Uterus (tissue), 4 donors: ENCODE data around the gene LEKR1. TPM values are rescaled to one million over a fixed set of nuclear protein-coding genes. Genes with fewer than 3 reads are reported as not detected.

ENCODE experiments used
- DNase-seq, 2 donors: peaks; one replicate each; pipeline ENCODE4 v3.0.0-alpha.2; 2019 to 2020
- H3K27ac ChIP-seq, 2 donors: fragments of 200-600 bp; sonication (generic); 1 replicate in 1 of 2; 2 replicates in 1 of 2; pipeline ENCODE4 v1.5.1; 2016 to 2018
- H3K27me3 ChIP-seq, 2 donors: fragments of 200-600 bp; sonication (generic); one replicate each; pipeline ENCODE4 v1.5.1; 2018 to 2019; ENCODE audit warnings: control low read depth in 1 of 2
- H3K36me3 ChIP-seq, 2 donors: fragments of 200-600 bp; sonication (generic); one replicate each; pipeline ENCODE4 v1.5.1; 2019; ENCODE audit warnings: control low read depth in 1 of 2
- H3K4me1 ChIP-seq, 2 donors: fragments of 200-600 bp; sonication (generic); one replicate each; pipeline ENCODE4 v1.5.1; 2018 to 2019; ENCODE audit warnings: control low read depth in 1 of 2
- H3K4me3 ChIP-seq, 2 donors: fragments of 200-600 bp; sonication (generic); 1 replicate in 1 of 2; 2 replicates in 1 of 2; pipeline ENCODE4 v1.5.1; 2018 to 2019; ENCODE audit warnings: mild to moderate bottlenecking in 1 of 2
- H3K9me3 ChIP-seq, 2 donors: fragments of 200-600 bp; sonication (generic); one replicate each; pipeline ENCODE4 v1.5.1; 2019; ENCODE audit warnings: control low read depth in 1 of 2
- POLR2A ChIP-seq, 2 donors: fragments of 450-650 bp; IDR thresholded peaks; one replicate each; pipeline ENCODE4 v1.6.1; 2016; ENCODE audit warnings: antibody characterized with exemption in 2 of 2, mild to moderate bottlenecking in 1 of 2, moderate library complexity in 1 of 2
- intact Hi-C: fragments of 100-400 bp; cut with DNase I; formaldehyde crosslinking; loops from one replicate; pipeline ENCODE4 v1.15.1; 2023; ENCODE audit warnings: low total_unique reads
- total RNA-seq, 4 donors: library from RNA; depleted of rRNA in 3 of 4; stranded (reverse); fragments of >200 nt in 3 of 4; gene quantifications; one replicate each; pipeline versions ENCODE4 v1.1.0 to v1.2.4, GENCODE V29; 2014 to 2023
- TF ChIP-seq, protein P1 (sequence below), 4 experiments: fragments of 200-600 bp in 2 of 4; fragments of 450-650 bp in 2 of 4; sonication (generic) in 2 of 4; IDR thresholded peaks; one replicate each; pipeline ENCODE4 v1.5.1; 2016 to 2019; ENCODE audit warnings: antibody characterized with exemption in 4 of 4, mild to moderate bottlenecking in 2 of 4, moderate library complexity in 1 of 4
- donor health status: DM: yes; HTN: yes; CAD: no.

The LEKR1 gene
- total RNA-seq, 4 donors from 2014 or later: 0.26 to 4.8 (median 2.8) TPM; not detected in 1

DNA sequence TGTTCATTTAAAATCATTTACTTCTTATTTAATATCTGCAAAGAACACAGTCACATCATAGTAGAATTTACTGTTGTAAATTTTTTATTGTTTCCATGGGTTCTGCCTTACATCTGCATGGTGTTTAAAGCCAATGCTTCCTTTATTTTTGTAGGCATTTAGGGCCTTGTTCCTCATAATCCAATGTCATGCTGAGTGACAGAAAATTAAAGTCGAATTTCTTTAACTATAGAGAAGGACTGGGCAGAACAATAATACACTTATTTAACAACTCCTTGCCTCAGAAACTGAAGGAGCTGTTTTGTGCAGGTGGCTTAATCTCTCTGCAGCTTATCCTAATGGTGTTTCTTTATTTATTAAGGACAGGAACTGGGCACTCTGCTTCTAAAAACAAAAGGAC is 149.6 kb downstream of the LEKR1 start:
- H3K27ac ChIP-seq: no peak overlapping the region
- TF ChIP-seq POLR2A (IDR thresholded peaks at IDR 0.05): no peak
- TF ChIP-seq, protein P1, sequence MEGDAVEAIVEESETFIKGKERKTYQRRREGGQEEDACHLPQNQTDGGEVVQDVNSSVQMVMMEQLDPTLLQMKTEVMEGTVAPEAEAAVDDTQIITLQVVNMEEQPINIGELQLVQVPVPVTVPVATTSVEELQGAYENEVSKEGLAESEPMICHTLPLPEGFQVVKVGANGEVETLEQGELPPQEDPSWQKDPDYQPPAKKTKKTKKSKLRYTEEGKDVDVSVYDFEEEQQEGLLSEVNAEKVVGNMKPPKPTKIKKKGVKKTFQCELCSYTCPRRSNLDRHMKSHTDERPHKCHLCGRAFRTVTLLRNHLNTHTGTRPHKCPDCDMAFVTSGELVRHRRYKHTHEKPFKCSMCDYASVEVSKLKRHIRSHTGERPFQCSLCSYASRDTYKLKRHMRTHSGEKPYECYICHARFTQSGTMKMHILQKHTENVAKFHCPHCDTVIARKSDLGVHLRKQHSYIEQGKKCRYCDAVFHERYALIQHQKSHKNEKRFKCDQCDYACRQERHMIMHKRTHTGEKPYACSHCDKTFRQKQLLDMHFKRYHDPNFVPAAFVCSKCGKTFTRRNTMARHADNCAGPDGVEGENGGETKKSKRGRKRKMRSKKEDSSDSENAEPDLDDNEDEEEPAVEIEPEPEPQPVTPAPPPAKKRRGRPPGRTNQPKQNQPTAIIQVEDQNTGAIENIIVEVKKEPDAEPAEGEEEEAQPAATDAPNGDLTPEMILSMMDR (IDR thresholded peaks at IDR 0.05): no peak
- no peaks in the 10 kb centered on the region for H3K9me3 ChIP-seq
- H3K4me3 ChIP-seq: no peak overlapping the region
- H3K4me1 ChIP-seq: no peaks in the 10 kb centered on the region
- intact Hi-C loops: no loop called here
- no peaks in the 10 kb centered on the region for H3K36me3 ChIP-seq
- no peak for DNase-seq
- H3K27me3 ChIP-seq: no peaks in the 10 kb centered on the region

DNA sequence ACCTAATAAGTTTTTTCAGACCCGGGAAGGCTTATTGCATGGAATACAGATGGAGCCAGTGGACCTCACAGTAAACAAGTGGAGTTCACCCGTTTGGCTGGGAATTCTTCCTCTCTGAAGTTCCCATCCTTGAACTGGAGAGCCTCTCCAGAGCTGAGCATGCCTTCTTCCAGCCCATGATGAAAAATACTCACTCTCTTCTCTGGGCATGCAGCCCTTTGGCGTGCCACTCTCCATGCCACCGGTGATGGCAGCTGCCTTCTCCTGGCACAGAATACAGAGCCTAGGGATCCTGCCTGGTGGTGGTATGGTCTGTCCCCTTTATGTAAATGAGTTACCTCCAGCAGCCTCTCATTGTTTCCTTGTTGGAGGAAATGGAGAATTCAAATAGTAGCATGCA is 150.8 kb downstream of the LEKR1 start:
- intact Hi-C loops: no loop called here
- Histone ChIP-seq H3K36me3 (no peaks in the 10 kb centered on the region), H3K9me3 (no peaks in the 10 kb centered on the region), H3K27me3 (no peaks in the 10 kb centered on the region), H3K4me1 (no peaks in the 10 kb centered on the region), H3K27ac (no peak overlapping the region), H3K4me3 (no peak overlapping the region)
- DNase-seq: no peak
- TF ChIP-seq POLR2A (IDR thresholded peaks at IDR 0.05): no peak
- TF ChIP-seq, protein P1 (IDR thresholded peaks at IDR 0.05): no peak

DNA sequence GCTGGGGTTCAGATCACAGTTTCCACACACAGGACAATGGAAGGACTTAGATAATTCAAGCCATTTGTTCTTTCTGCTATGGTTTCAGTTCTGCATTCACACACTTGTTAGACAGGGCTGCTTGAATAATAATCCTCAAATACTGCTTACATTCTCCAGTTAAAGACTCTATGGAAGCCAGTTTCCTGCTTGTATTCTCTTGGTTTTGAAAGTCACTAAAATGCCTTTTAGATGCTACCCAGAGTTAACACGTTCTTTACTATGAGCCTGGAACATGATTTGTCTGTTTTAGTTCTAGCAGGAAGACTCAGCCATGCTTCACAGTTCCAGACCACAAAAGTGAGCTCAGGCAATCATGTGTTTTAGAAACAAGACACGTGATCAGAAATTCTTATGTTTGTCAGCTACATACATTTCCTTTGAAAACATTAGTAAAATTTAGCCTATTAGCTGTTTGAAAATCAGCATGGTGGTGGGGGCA is 152.4 kb downstream of the LEKR1 start:
- Histone ChIP-seq H3K4me1 (no peaks in the 10 kb centered on the region), H3K27ac (no peak overlapping the region), H3K36me3 (no peaks in the 10 kb centered on the region), H3K27me3 (no peaks in the 10 kb centered on the region), H3K4me3 (no peak overlapping the region), H3K9me3 (no peaks in the 10 kb centered on the region)
- no peak for DNase-seq
- no peak for TF ChIP-seq POLR2A (IDR thresholded peaks at IDR 0.05)
- intact Hi-C loops: no loop called here

DNA sequence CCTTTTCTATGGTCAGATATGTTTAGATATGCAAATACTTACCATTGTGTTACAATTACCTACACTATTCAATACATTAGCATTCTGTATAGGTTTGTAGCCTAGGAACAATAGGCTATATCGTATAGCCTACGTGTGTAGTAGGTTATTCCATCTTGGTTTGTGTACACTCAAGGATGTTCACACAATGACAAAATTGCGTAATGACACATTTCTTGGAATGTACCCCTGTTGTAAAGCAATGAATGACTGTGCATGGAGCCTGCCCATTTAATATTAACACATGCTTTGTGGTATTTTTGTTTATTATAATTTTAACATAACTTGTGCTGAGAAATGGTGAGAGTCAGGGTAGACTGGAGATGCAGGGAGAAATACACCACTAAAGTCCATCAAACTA is 154.9 kb downstream of the LEKR1 start:
- Histone ChIP-seq H3K27me3 (no peaks in the 10 kb centered on the region), H3K4me3 (no peak overlapping the region), H3K27ac (no peak overlapping the region), H3K9me3 (no peaks in the 10 kb centered on the region), H3K4me1 (no peaks in the 10 kb centered on the region), H3K36me3 (no peaks in the 10 kb centered on the region)
- intact Hi-C loops: no loop called here
- DNase-seq: no peak
- no peak for TF ChIP-seq POLR2A (IDR thresholded peaks at IDR 0.05)
- TF ChIP-seq, protein P1 (IDR thresholded peaks at IDR 0.05): no peak

DNA sequence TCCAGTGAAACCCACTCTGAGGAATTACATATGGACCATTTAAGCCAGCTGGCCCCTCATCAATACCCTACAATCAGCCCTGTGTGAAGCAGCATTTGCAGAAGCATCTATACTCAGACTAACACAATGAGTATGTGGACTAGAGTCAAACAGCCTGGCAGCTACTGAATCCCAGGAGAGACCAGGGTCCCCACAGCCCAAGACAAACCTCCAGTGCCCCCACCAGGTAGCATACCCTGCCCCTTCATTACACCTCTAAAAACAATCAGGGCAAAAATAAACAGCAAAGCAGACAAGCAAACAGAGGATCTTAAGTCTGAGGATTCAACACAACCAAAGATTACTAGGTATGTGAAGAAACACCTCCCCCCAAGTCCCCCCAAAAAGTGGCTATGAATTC is 157.4 kb downstream of the LEKR1 start:
- DNase-seq: no peak
- TF ChIP-seq, protein P1 (IDR thresholded peaks at IDR 0.05): no peak
- no peak for TF ChIP-seq POLR2A (IDR thresholded peaks at IDR 0.05)
- H3K27ac ChIP-seq: no peak overlapping the region
- intact Hi-C loops: no loop called here
- H3K9me3 ChIP-seq: no peaks in the 10 kb centered on the region
- H3K4me1 ChIP-seq: no peaks in the 10 kb centered on the region
- H3K4me3 ChIP-seq: no peak overlapping the region
- H3K36me3 ChIP-seq: no peaks in the 10 kb centered on the region
- no peaks in the 10 kb centered on the region for H3K27me3 ChIP-seq

DNA sequence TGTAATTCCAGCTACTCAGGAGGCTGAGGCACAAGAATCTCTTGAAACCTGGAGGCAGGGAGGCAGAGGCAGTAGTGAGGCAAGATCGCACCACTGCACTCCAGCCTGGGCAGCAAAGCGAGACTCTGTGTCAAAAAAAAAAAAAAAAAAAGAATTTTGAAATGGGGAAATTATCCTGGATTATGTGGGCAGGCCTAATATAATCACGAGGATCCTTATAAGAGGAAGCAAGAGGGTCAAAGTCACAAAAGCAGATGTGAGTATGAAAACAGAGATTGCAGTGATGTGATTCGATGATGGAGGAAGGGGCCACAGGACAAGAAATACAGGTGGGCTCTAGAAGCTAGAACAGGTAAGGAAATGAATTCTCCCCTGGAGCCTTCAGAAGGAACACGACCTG is 159.6 kb downstream of the LEKR1 start:
- intact Hi-C loops: no loop called here
- no peaks in the 10 kb centered on the region for H3K4me1 ChIP-seq
- H3K9me3 ChIP-seq: no peaks in the 10 kb centered on the region
- TF ChIP-seq, protein P1 (IDR thresholded peaks at IDR 0.05): no peak
- no peak for TF ChIP-seq POLR2A (IDR thresholded peaks at IDR 0.05)
- H3K27me3 ChIP-seq: no peaks in the 10 kb centered on the region
- no peaks in the 10 kb centered on the region for H3K36me3 ChIP-seq
- H3K4me3 ChIP-seq: no peak overlapping the region
- DNase-seq: no peak
- no peak overlapping the region for H3K27ac ChIP-seq
